ENCODE results near the gene ACOT7. TPM values are rescaled to one million over a fixed set of nuclear protein-coding genes. Genes with fewer than 3 reads are reported as not detected.

The ACOT7 gene
- total and polyA plus RNA-seq, 10 donors = 10.6 to 31.5 (median 20.3) TPM

DNA sequence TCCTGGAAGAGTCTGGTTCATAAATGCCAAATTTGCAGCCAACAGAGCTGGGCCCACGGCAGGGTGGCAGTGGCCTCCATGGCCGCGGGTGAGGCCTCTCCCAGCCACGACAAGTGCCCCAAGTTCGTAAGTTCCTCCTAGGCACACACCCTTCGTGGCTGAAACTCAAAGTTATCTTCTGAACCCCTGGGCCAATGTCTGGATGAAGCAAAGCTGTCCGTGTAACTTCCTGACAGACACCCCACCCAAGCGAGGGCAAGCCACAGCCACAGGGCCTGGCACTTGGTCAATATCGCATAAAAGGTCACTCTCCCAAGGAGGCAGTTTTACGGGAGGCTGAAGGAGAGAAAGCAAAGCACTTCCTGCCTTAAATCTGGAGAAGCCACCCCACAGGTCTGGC lies 104.9 kb downstream of the ACOT7 start:
- no peak for DNase-seq
- Histone ChIP-seq H3K9me3 (no peaks in the 10 kb centered on the region), H3K27me3 (replicated peaks in 1 of 7) (no peaks in the 10 kb centered on the region), H3K36me3 (peaks cover 0 to 11% (median 1%) of the 10 kb centered on the region in 6 donors), H3K27ac (peak overlapping the region in 2 of 8 donors; percentile 8 to 10), H3K4me1 (peaks cover 0 to 12% (median 2%) of the 10 kb centered on the region in 6 donors), H3K4me3 (no peak overlapping the region)
- intact Hi-C loops (cut with DNase I; ENCODE audit: low total_unique reads) = no loop called here
- 57 to 73% (median 60%) methylated on average over 9 to 10 of the region's 10 CpGs for WGBS, 5 donors
- TF ChIP-seq, protein P1, sequence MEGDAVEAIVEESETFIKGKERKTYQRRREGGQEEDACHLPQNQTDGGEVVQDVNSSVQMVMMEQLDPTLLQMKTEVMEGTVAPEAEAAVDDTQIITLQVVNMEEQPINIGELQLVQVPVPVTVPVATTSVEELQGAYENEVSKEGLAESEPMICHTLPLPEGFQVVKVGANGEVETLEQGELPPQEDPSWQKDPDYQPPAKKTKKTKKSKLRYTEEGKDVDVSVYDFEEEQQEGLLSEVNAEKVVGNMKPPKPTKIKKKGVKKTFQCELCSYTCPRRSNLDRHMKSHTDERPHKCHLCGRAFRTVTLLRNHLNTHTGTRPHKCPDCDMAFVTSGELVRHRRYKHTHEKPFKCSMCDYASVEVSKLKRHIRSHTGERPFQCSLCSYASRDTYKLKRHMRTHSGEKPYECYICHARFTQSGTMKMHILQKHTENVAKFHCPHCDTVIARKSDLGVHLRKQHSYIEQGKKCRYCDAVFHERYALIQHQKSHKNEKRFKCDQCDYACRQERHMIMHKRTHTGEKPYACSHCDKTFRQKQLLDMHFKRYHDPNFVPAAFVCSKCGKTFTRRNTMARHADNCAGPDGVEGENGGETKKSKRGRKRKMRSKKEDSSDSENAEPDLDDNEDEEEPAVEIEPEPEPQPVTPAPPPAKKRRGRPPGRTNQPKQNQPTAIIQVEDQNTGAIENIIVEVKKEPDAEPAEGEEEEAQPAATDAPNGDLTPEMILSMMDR (IDR thresholded peaks at IDR 0.05 in 8 of 11, conservative IDR thresholded peaks at IDR 0.05 in 3 of 11) = no peak
- TF ChIP-seq POLR2AphosphoS5 (IDR thresholded peaks at IDR 0.05) (no peak), POLR2A (IDR thresholded peaks at IDR 0.05) (no peak)

DNA sequence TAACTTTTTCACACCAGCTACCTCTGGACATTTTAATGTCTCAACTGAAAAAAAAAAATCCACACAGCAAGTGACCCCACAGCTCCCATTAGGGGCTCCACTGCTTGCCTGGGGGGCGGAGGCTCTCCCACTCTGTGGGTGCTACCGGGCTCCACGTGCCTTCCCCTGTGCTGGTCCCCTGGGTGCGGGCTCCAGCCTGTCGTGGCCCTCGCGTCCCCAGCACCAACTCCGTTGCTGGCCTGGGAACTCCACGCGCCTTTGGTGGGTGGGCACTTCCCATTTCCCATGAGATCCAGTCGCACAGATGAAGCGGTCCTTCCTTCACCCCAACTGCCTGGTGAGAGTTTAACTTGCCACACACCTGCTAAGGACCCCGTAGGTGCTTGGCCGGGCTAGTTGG lies 105.5 kb downstream of the ACOT7 start:
- Histone ChIP-seq H3K4me3 (no peak overlapping the region), H3K36me3 (peaks cover 0 to 5% (median 0%) of the 10 kb centered on the region in 6 donors), H3K9me3 (no peaks in the 10 kb centered on the region), H3K27me3 (replicated peaks in 1 of 7) (no peaks in the 10 kb centered on the region), H3K27ac (peak overlapping the region in 1 of 8 donors; percentile 10), H3K4me1 (peaks cover 0 to 12% (median 2%) of the 10 kb centered on the region in 6 donors)
- WGBS, 5 donors = 90 to 96% (median 93%) methylated on average over 13 to 14 of the region's 14 CpGs
- DNase-seq = no peak
- TF ChIP-seq POLR2A (IDR thresholded peaks at IDR 0.05) (no peak), POLR2AphosphoS5 (IDR thresholded peaks at IDR 0.05) (no peak)
- TF ChIP-seq, protein P1 (IDR thresholded peaks at IDR 0.05 in 8 of 11, conservative IDR thresholded peaks at IDR 0.05 in 3 of 11) = no peak
- intact Hi-C loops (cut with DNase I; ENCODE audit: low total_unique reads) = no loop called here

DNA sequence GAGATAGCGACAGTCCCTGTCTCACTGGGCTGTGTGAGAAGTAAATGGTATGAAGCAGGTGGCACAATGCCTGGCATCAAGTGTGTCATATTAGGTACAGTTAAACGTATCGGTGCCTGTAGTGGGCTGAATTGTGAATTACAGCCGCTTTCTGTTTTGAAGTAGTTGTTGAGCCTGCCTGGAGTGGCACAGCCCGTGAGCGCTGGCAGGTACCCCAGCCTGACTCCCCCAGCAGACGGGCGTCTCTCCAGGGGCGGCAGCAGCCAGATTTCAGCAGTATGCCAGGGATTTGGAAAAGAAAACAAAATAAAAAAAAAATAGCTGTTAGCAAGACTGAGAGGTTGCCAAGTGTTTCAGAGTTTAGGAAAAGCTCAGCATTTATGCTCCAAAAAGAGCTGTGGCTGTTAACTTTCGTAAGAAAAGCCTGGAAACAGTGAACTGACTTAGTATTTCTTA lies 106.1 kb downstream of the ACOT7 start:
- WGBS, 5 donors = 85 to 95% (median 93%) methylated on average over 10 of the region's 10 CpGs
- TF ChIP-seq POLR2A (IDR thresholded peaks at IDR 0.05) (no peak), POLR2AphosphoS5 (IDR thresholded peaks at IDR 0.05) (no peak)
- TF ChIP-seq, protein P1 (IDR thresholded peaks at IDR 0.05 in 8 of 11, conservative IDR thresholded peaks at IDR 0.05 in 3 of 11) = no peak
- intact Hi-C loops (cut with DNase I; ENCODE audit: low total_unique reads) = no loop called here
- no peaks in the 10 kb centered on the region for H3K27me3 ChIP-seq (replicated peaks in 1 of 7)
- H3K36me3 ChIP-seq = peaks cover 0 to 4% (median 0%) of the 10 kb centered on the region in 6 donors
- no peak overlapping the region for H3K27ac ChIP-seq
- H3K4me1 ChIP-seq = peaks cover 0 to 12% (median 2%) of the 10 kb centered on the region in 6 donors
- DNase-seq = no peak
- H3K4me3 ChIP-seq = no peak overlapping the region
- H3K9me3 ChIP-seq = no peaks in the 10 kb centered on the region

- no peak overlapping the region for H3K4me3 ChIP-seq
- no peaks in the 10 kb centered on the region for H3K9me3 ChIP-seq
- peaks cover 0 to 16% (median 4%) of the 10 kb centered on the region in 6 donors for H3K4me1 ChIP-seq
- TF ChIP-seq POLR2AphosphoS5 (IDR thresholded peaks at IDR 0.05) = no peak
- no peak for TF ChIP-seq POLR2A (IDR thresholded peaks at IDR 0.05)
- TF ChIP-seq, protein P1 (IDR thresholded peaks at IDR 0.05 in 8 of 11, conservative IDR thresholded peaks at IDR 0.05 in 3 of 11) = no peak
- intact Hi-C loops (cut with DNase I; ENCODE audit: low total_unique reads) = no loop called here
- H3K27ac ChIP-seq = no peak overlapping the region
- H3K27me3 ChIP-seq (replicated peaks in 1 of 7) = no peaks in the 10 kb centered on the region
- WGBS, 5 donors = 87 to 95% (median 91%) methylated on average over 8 to 13 of the region's 13 CpGs
- peaks cover 0 to 1% (median 0%) of the 10 kb centered on the region in 6 donors for H3K36me3 ChIP-seq
- DNase-seq = no peak
These were observed 106.5 kb downstream of the ACOT7 start for GRCh38 chr1:6287029-6287428.
